ENCODE data around the gene CDK6.

DNA sequence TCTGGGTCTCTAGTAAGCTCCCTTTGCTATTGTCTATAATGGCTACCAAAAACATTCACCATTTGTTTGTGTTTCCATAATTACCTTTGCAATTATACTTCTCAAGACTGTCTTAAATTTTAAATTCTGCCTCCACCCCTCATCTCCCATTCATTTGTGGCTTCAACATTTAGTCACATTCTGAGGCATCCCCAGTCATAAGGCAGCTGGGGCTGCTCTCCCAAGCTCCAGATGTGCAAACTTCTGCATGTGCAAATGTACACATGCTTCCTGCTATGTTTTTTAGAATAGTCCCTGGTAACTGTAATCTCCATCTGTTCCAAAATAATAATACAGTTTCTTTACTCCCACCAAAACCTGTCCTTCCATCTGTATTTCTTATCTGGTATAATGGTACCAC is 97.3 kb downstream of the CDK6 start:
- TF ChIP-seq, protein P1, sequence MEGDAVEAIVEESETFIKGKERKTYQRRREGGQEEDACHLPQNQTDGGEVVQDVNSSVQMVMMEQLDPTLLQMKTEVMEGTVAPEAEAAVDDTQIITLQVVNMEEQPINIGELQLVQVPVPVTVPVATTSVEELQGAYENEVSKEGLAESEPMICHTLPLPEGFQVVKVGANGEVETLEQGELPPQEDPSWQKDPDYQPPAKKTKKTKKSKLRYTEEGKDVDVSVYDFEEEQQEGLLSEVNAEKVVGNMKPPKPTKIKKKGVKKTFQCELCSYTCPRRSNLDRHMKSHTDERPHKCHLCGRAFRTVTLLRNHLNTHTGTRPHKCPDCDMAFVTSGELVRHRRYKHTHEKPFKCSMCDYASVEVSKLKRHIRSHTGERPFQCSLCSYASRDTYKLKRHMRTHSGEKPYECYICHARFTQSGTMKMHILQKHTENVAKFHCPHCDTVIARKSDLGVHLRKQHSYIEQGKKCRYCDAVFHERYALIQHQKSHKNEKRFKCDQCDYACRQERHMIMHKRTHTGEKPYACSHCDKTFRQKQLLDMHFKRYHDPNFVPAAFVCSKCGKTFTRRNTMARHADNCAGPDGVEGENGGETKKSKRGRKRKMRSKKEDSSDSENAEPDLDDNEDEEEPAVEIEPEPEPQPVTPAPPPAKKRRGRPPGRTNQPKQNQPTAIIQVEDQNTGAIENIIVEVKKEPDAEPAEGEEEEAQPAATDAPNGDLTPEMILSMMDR (IDR thresholded peaks at IDR 0.05), result no peak
- TF ChIP-seq POLR2AphosphoS5 (IDR thresholded peaks at IDR 0.05) (no peak), POLR2A (IDR thresholded peaks at IDR 0.05) (no peak)

All from stomach (tissue), 4 donors.